ENCODE data around the gene IL1RAPL2.

IL1RAPL2 gene

GRCh38 chrX:104921584-104922205 is 355.7 kb downstream of the IL1RAPL2 start:
- Histone ChIP-seq H2AFZ (ENCODE audit: low read depth, low read length) (no peak overlapping the region), H3K36me3 (ENCODE audit: insufficient read depth, low read length) (no peaks in the 10 kb centered on the region), H3K9me3 (ENCODE audit: low read length) (no peaks in the 10 kb centered on the region), H3K4me3 (ENCODE audit: low read length) (no peak overlapping the region), H3K27me3 (ENCODE audit: insufficient read depth, low read length) (no peaks in the 10 kb centered on the region), H3K4me1 (ENCODE audit: insufficient read depth, low read length) (no peaks in the 10 kb centered on the region)

- no peak overlapping the region for H2AFZ ChIP-seq (ENCODE audit: low read depth, low read length)
- H3K36me3 ChIP-seq (ENCODE audit: insufficient read depth, low read length), result no peaks in the 10 kb centered on the region
- no peaks in the 10 kb centered on the region for H3K4me1 ChIP-seq (ENCODE audit: insufficient read depth, low read length)
- H3K27me3 ChIP-seq (ENCODE audit: insufficient read depth, low read length), result no peaks in the 10 kb centered on the region
- H3K4me3 ChIP-seq (ENCODE audit: low read length), result no peak overlapping the region
- no peaks in the 10 kb centered on the region for H3K9me3 ChIP-seq (ENCODE audit: low read length)
Observed at GRCh38 chrX:104922206-104922621, 356.2 kb downstream of the IL1RAPL2 start.

GRCh38 chrX:104929324-104929723 is 363.3 kb downstream of the IL1RAPL2 start:
- H3K36me3 ChIP-seq (ENCODE audit: insufficient read depth, low read length), result no peaks in the 10 kb centered on the region
- H2AFZ ChIP-seq (ENCODE audit: low read depth, low read length), result no peak overlapping the region
- no peaks in the 10 kb centered on the region for H3K27me3 ChIP-seq (ENCODE audit: insufficient read depth, low read length)
- no peaks in the 10 kb centered on the region for H3K9me3 ChIP-seq (ENCODE audit: low read length)
- H3K4me1 ChIP-seq (ENCODE audit: insufficient read depth, low read length), result no peaks in the 10 kb centered on the region
- H3K4me3 ChIP-seq (ENCODE audit: low read length), result no peak overlapping the region

GRCh38 chrX:104935581-104935980 is 369.6 kb downstream of the IL1RAPL2 start:
- Histone ChIP-seq H3K27me3 (ENCODE audit: insufficient read depth, low read length) (no peaks in the 10 kb centered on the region), H3K9me3 (ENCODE audit: low read length) (no peaks in the 10 kb centered on the region), H3K4me3 (ENCODE audit: low read length) (no peak overlapping the region)

GRCh38 chrX:104953251-104953650 is 387.3 kb downstream of the IL1RAPL2 start:
- H3K36me3 ChIP-seq (ENCODE audit: insufficient read depth, low read length), result no peaks in the 10 kb centered on the region
- H2AFZ ChIP-seq (ENCODE audit: low read depth, low read length), result no peak overlapping the region
- H3K9me3 ChIP-seq (ENCODE audit: low read length), result no peaks in the 10 kb centered on the region
- no peak overlapping the region for H3K4me3 ChIP-seq (ENCODE audit: low read length)
- H3K27me3 ChIP-seq (ENCODE audit: insufficient read depth, low read length), result no peaks in the 10 kb centered on the region
- no peaks in the 10 kb centered on the region for H3K4me1 ChIP-seq (ENCODE audit: insufficient read depth, low read length)

More at GRCh38 chrX:104935581-104935980, 369.6 kb downstream of the IL1RAPL2 start:
- Histone ChIP-seq H3K4me1 (ENCODE audit: insufficient read depth, low read length) (no peaks in the 10 kb centered on the region), H3K36me3 (ENCODE audit: insufficient read depth, low read length) (no peaks in the 10 kb centered on the region), H2AFZ (ENCODE audit: low read depth, low read length) (no peak overlapping the region)

- H2AFZ ChIP-seq (ENCODE audit: low read depth, low read length), result no peak overlapping the region
- no peaks in the 10 kb centered on the region for H3K9me3 ChIP-seq (ENCODE audit: low read length)
- H3K36me3 ChIP-seq (ENCODE audit: insufficient read depth, low read length), result no peaks in the 10 kb centered on the region
- no peak overlapping the region for H3K4me3 ChIP-seq (ENCODE audit: low read length)
- H3K4me1 ChIP-seq (ENCODE audit: insufficient read depth, low read length), result no peaks in the 10 kb centered on the region
- no peaks in the 10 kb centered on the region for H3K27me3 ChIP-seq (ENCODE audit: insufficient read depth, low read length)
Observed at GRCh38 chrX:104961926-104962325, 395.9 kb downstream of the IL1RAPL2 start.

GRCh38 chrX:104968241-104968640 is 402.2 kb downstream of the IL1RAPL2 start:
- H3K36me3 ChIP-seq (ENCODE audit: insufficient read depth, low read length), result no peaks in the 10 kb centered on the region
- no peak overlapping the region for H3K4me3 ChIP-seq (ENCODE audit: low read length)
- H2AFZ ChIP-seq (ENCODE audit: low read depth, low read length), result no peak overlapping the region
- no peaks in the 10 kb centered on the region for H3K27me3 ChIP-seq (ENCODE audit: insufficient read depth, low read length)
- H3K9me3 ChIP-seq (ENCODE audit: low read length), result no peaks in the 10 kb centered on the region
- H3K4me1 ChIP-seq (ENCODE audit: insufficient read depth, low read length), result no peaks in the 10 kb centered on the region

- no peaks in the 10 kb centered on the region for H3K36me3 ChIP-seq (ENCODE audit: insufficient read depth, low read length)
- H3K4me3 ChIP-seq (ENCODE audit: low read length), result no peak overlapping the region
- H3K4me1 ChIP-seq (ENCODE audit: insufficient read depth, low read length), result no peaks in the 10 kb centered on the region
- H3K9me3 ChIP-seq (ENCODE audit: low read length), result no peaks in the 10 kb centered on the region
- no peaks in the 10 kb centered on the region for H3K27me3 ChIP-seq (ENCODE audit: insufficient read depth, low read length)
- no peak overlapping the region for H2AFZ ChIP-seq (ENCODE audit: low read depth, low read length)
Observed at GRCh38 chrX:104972737-104973136, 406.7 kb downstream of the IL1RAPL2 start.

- no peak overlapping the region for H3K4me3 ChIP-seq (ENCODE audit: low read length)
- no peaks in the 10 kb centered on the region for H3K36me3 ChIP-seq (ENCODE audit: insufficient read depth, low read length)
- no peaks in the 10 kb centered on the region for H3K4me1 ChIP-seq (ENCODE audit: insufficient read depth, low read length)
- H2AFZ ChIP-seq (ENCODE audit: low read depth, low read length), result no peak overlapping the region
- H3K9me3 ChIP-seq (ENCODE audit: low read length), result no peaks in the 10 kb centered on the region
- H3K27me3 ChIP-seq (ENCODE audit: insufficient read depth, low read length), result no peaks in the 10 kb centered on the region
Observed at GRCh38 chrX:104987063-104987462, 421.1 kb downstream of the IL1RAPL2 start.

- Histone ChIP-seq H3K36me3 (ENCODE audit: insufficient read depth, low read length) (no peaks in the 10 kb centered on the region), H3K4me3 (ENCODE audit: low read length) (no peak overlapping the region)
Observed at GRCh38 chrX:104988038-104988437, 422.0 kb downstream of the IL1RAPL2 start.

GRCh38 chrX:104995546-104995945 is 429.5 kb downstream of the IL1RAPL2 start:
- H3K4me1 ChIP-seq (ENCODE audit: insufficient read depth, low read length), result no peaks in the 10 kb centered on the region
- no peak overlapping the region for H2AFZ ChIP-seq (ENCODE audit: low read depth, low read length)
- H3K27me3 ChIP-seq (ENCODE audit: insufficient read depth, low read length), result no peaks in the 10 kb centered on the region
- H3K4me3 ChIP-seq (ENCODE audit: low read length), result no peak overlapping the region
- H3K9me3 ChIP-seq (ENCODE audit: low read length), result no peaks in the 10 kb centered on the region
- H3K36me3 ChIP-seq (ENCODE audit: insufficient read depth, low read length), result no peaks in the 10 kb centered on the region

More at GRCh38 chrX:104988038-104988437, 422.0 kb downstream of the IL1RAPL2 start:
- H3K27me3 ChIP-seq (ENCODE audit: insufficient read depth, low read length), result no peaks in the 10 kb centered on the region
- no peaks in the 10 kb centered on the region for H3K9me3 ChIP-seq (ENCODE audit: low read length)
- no peaks in the 10 kb centered on the region for H3K4me1 ChIP-seq (ENCODE audit: insufficient read depth, low read length)
- no peak overlapping the region for H2AFZ ChIP-seq (ENCODE audit: low read depth, low read length)

- Histone ChIP-seq H3K9me3 (ENCODE audit: low read length) (no peaks in the 10 kb centered on the region), H3K27me3 (ENCODE audit: insufficient read depth, low read length) (no peaks in the 10 kb centered on the region), H2AFZ (ENCODE audit: low read depth, low read length) (no peak overlapping the region), H3K4me3 (ENCODE audit: low read length) (no peak overlapping the region), H3K36me3 (ENCODE audit: insufficient read depth, low read length) (no peaks in the 10 kb centered on the region), H3K4me1 (ENCODE audit: insufficient read depth, low read length) (no peaks in the 10 kb centered on the region)
Observed at GRCh38 chrX:105006103-105006502, 440.1 kb downstream of the IL1RAPL2 start.

GRCh38 chrX:105006996-105007395 is 441.0 kb downstream of the IL1RAPL2 start:
- Histone ChIP-seq H2AFZ (ENCODE audit: low read depth, low read length) (no peak overlapping the region), H3K4me1 (ENCODE audit: insufficient read depth, low read length) (no peaks in the 10 kb centered on the region), H3K9me3 (ENCODE audit: low read length) (no peaks in the 10 kb centered on the region), H3K4me3 (ENCODE audit: low read length) (no peak overlapping the region), H3K36me3 (ENCODE audit: insufficient read depth, low read length) (no peaks in the 10 kb centered on the region), H3K27me3 (ENCODE audit: insufficient read depth, low read length) (no peaks in the 10 kb centered on the region)

- no peaks in the 10 kb centered on the region for H3K4me1 ChIP-seq (ENCODE audit: insufficient read depth, low read length)
- no peaks in the 10 kb centered on the region for H3K27me3 ChIP-seq (ENCODE audit: insufficient read depth, low read length)
- H2AFZ ChIP-seq (ENCODE audit: low read depth, low read length), result no peak overlapping the region
- no peaks in the 10 kb centered on the region for H3K36me3 ChIP-seq (ENCODE audit: insufficient read depth, low read length)
- no peaks in the 10 kb centered on the region for H3K9me3 ChIP-seq (ENCODE audit: low read length)
- no peak overlapping the region for H3K4me3 ChIP-seq (ENCODE audit: low read length)
Observed at GRCh38 chrX:105013719-105014118, 447.7 kb downstream of the IL1RAPL2 start.

Measured in neuron (in vitro differentiated cells).